ENCODE data around the gene ANKRD11. TPM values are rescaled to one million over a fixed set of nuclear protein-coding genes. Genes with fewer than 3 reads are reported as not detected.
A peak's percentile ranks its signal among the peaks of the same experiment; 100 is the strongest.
"Not testable (repeated sequence)": the region's sequence is repeated elsewhere in the genome, so short reads cannot be mapped to it uniquely, and the experiment has no call there.

ANKRD11 gene
- total RNA-seq, 1 donor from 2014 or later: 133 TPM

- Histone ChIP-seq H3K27me3 (ENCODE audit: control insufficient read depth, insufficient read depth, low read length) (no peaks in the 10 kb centered on the region), H3K36me3 (ENCODE audit: control insufficient read depth, insufficient read depth, low read length) (no peaks in the 10 kb centered on the region), H3K4me3 (ENCODE audit: low read depth, low read length) (no peak overlapping the region)
- DNase-seq (ENCODE audit: low read depth): no peak
- TF ChIP-seq, protein P1, sequence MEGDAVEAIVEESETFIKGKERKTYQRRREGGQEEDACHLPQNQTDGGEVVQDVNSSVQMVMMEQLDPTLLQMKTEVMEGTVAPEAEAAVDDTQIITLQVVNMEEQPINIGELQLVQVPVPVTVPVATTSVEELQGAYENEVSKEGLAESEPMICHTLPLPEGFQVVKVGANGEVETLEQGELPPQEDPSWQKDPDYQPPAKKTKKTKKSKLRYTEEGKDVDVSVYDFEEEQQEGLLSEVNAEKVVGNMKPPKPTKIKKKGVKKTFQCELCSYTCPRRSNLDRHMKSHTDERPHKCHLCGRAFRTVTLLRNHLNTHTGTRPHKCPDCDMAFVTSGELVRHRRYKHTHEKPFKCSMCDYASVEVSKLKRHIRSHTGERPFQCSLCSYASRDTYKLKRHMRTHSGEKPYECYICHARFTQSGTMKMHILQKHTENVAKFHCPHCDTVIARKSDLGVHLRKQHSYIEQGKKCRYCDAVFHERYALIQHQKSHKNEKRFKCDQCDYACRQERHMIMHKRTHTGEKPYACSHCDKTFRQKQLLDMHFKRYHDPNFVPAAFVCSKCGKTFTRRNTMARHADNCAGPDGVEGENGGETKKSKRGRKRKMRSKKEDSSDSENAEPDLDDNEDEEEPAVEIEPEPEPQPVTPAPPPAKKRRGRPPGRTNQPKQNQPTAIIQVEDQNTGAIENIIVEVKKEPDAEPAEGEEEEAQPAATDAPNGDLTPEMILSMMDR (IDR thresholded peaks at IDR 0.05; ENCODE audit: insufficient read depth, low read length, poor library complexity, severe bottlenecking): no peak
These were observed 180.8 kb downstream of the ANKRD11 start for GRCh38 chr16:89309438-89310122.

DNA sequence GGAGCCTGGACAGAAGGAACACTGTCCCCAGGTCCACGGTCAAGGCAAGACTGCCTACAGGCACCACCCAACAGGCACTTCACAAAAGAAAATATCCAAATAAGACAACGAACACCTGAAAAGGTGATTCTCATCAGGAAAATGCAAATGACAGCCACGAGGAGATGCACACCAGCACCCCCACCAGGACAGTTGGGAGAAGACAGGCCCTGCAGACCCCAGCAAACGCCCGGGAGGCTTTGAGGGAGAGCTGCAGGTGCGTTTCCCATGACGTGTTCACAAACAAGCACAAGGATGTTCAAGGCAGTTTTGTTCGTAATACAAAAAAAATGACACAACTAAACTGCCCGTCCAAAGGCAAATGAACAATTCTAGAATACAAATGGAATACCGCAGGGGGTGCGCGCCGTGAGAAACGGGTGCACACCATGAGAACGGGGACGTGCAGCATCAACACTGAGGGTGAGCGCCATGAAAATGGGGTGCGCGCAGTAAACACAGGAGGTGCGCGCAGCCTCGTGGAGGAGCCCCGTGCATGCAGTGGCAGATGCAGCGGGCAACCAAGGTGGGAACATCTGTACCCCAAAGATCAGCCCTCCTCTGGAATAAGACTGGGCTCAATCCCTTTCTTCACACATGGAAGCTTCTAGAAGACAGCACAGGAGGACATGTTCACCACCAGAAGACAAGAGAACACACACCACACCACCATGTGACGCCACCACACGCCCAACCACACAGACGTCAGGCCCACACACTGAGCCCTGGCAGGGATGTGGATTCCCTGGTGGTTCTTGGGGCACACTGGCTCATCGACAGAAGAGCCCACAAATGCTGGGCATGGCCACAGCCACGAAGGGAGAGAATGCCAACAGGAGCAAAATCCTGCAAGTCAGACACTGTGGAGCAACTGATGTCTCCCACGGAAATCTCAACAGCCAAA is 181.7 kb downstream of the ANKRD11 start:
- Histone ChIP-seq H3K4me3 (ENCODE audit: low read depth, low read length) (no peak overlapping the region), H3K27me3 (ENCODE audit: control insufficient read depth, insufficient read depth, low read length) (no peaks in the 10 kb centered on the region), H3K36me3 (ENCODE audit: control insufficient read depth, insufficient read depth, low read length) (peaks cover 1% of the 10 kb centered on the region)
- no peak for DNase-seq (ENCODE audit: low read depth)
- TF ChIP-seq, protein P1 (IDR thresholded peaks at IDR 0.05; ENCODE audit: insufficient read depth, low read length, poor library complexity, severe bottlenecking): peak; percentile 61

DNA sequence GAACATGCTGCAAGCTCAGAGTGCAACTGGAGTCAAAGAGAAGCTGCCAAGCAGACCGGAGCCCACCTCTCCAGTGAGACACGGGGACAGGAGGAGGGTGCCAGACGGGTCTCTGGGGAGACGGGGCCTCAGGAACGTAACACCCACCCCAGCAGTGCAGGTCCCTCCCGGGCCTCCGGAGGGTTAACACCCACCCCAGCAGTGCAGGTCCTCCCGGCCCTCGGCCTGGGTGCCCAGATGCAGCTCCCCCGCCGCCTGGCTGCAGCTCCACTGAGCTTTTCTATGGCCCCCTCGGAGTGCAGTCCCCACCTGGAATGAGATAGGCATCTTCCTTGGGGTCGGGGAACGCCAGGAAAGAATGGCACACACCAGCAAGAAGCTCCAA is 182.9 kb downstream of the ANKRD11 start:
- Histone ChIP-seq H3K36me3 (ENCODE audit: control insufficient read depth, insufficient read depth, low read length) (peaks cover 3% of the 10 kb centered on the region), H3K27me3 (ENCODE audit: control insufficient read depth, insufficient read depth, low read length) (no peaks in the 10 kb centered on the region), H3K4me3 (ENCODE audit: low read depth, low read length) (no peak overlapping the region)
- no peak for DNase-seq (ENCODE audit: low read depth)
- TF ChIP-seq, protein P1 (IDR thresholded peaks at IDR 0.05; ENCODE audit: insufficient read depth, low read length, poor library complexity, severe bottlenecking): no peak

GRCh38 chr16:89306457-89307420 is 183.6 kb downstream of the ANKRD11 start:
- not testable (repeated sequence) for H3K4me3 ChIP-seq (ENCODE audit: low read depth, low read length); H3K27me3 ChIP-seq (ENCODE audit: control insufficient read depth, insufficient read depth, low read length); DNase-seq (ENCODE audit: low read depth); H3K36me3 ChIP-seq (ENCODE audit: control insufficient read depth, insufficient read depth, low read length)

DNA sequence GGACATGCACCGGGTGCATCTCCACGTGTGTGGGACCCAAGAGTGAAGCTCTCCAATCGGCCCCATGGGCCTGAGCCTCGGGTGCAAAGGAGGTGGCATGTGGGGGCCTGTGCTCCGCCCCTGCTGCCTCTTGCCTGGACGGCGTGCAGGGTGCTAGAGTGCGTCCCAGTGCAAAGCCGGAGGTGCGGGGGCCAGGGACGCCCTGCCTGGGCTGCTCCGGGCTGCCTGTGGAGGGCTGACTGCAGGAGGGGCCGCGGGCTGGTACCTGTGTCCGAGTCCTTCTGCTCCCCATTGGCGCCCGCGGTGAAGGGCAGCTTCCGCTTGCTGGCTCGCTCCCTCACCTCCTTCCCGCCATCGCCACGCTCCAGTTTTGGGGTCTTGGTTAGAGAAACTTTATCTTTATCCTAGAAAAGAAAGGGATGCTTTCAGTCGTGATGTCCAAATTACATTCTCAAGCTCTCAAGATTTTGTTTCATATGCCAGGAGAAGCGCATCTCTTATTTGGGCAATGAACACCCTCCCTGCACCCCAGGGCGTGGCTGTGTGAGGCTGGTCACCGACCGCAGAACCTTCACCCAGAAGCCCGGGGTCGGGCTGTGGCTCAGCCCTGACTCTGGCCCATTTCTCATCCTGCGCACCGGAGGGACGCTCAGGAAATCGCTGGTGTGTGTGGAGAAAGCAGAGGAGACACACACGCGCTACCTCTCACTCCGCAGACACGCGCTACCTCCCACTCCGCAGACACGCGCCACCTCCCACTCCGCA is 185.2 kb downstream of the ANKRD11 start:
- TF ChIP-seq, protein P1 (IDR thresholded peaks at IDR 0.05; ENCODE audit: insufficient read depth, low read length, poor library complexity, severe bottlenecking): no peak
- Histone ChIP-seq H3K36me3 (ENCODE audit: control insufficient read depth, insufficient read depth, low read length) (peaks cover 3% of the 10 kb centered on the region), H3K4me3 (ENCODE audit: low read depth, low read length) (no peak overlapping the region), H3K27me3 (ENCODE audit: control insufficient read depth, insufficient read depth, low read length) (no peaks in the 10 kb centered on the region)
- no peak for DNase-seq (ENCODE audit: low read depth)

Data from kidney epithelial cell (primary cell).